NB4 (cell line): ENCODE data around the gene ARID1B.
"Not testable (repeated sequence)": the region's sequence is repeated elsewhere in the genome, so short reads cannot be mapped to it uniquely, and the experiment has no call there.

Source experiments
- DNase-seq: peaks from one replicate; pipeline ENCODE4 v3.0.0; 2010; ENCODE audit warnings: low read depth
- H3K4me3 ChIP-seq: one replicate; pipeline ENCODE4 v1.5.1; 2011; ENCODE audit warnings: mild to moderate bottlenecking, low read depth, low read length, moderate library complexity
- CTCF ChIP-seq: IDR thresholded peaks from one replicate; pipeline ENCODE4 v1.5.1; 2012; ENCODE audit warnings: low read depth, low read length
- MAX ChIP-seq: IDR thresholded peaks from 2 replicates; pipeline ENCODE4 v1.6.1; 2011; ENCODE audit warnings: low read depth, low read length
- MYC ChIP-seq: IDR thresholded peaks from 2 replicates; pipeline ENCODE4 v1.6.1; 2011; ENCODE audit warnings: low read depth, low read length
- POLR2A ChIP-seq: IDR thresholded peaks from 2 replicates; pipeline ENCODE4 v1.6.1; 2011; ENCODE audit warnings: mild to moderate bottlenecking; ENCODE audit not compliant: insufficient read length; ENCODE audit errors: extremely low read depth

The ARID1B gene

DNA sequence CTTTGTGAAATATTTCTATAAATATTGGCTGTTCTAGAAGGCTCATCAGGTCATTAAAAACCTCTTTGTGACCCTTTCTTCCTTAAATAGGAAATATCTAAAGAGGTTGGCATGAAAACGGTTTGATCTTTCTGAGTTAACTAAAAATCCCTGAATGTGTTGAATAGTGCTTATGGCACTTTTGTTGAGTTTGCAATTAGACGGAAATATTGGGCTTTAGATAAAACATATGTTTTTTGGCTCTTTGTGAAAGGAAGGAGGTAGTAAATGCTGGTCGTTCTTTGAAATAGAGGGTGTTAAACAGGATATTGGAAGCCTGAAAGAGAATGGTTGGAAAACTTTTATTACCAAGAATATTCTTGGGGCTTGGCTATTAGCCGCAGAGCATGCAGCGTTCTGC, 163.0 kb downstream of the ARID1B start:
- no peak for TF ChIP-seq POLR2A
- no peak for TF ChIP-seq MAX
- no peak for TF ChIP-seq MYC
- no peak for TF ChIP-seq CTCF
- no peak overlapping the region for H3K4me3 ChIP-seq
- DNase-seq: no peak

- DNase-seq: peak; percentile 29
- H3K4me3 ChIP-seq: no peak overlapping the region
- TF ChIP-seq MYC (no peak), CTCF (no peak), MAX (no peak), POLR2A (no peak)
These were observed 165.1 kb downstream of the ARID1B start for GRCh38 chr6:156942266-156942665.

GRCh38 chr6:156943166-156943565, 166.0 kb downstream of the ARID1B start:
- no peak for DNase-seq
- no peak overlapping the region for H3K4me3 ChIP-seq
- TF ChIP-seq MYC (no peak), POLR2A (no peak), MAX (no peak), CTCF (no peak)

DNA sequence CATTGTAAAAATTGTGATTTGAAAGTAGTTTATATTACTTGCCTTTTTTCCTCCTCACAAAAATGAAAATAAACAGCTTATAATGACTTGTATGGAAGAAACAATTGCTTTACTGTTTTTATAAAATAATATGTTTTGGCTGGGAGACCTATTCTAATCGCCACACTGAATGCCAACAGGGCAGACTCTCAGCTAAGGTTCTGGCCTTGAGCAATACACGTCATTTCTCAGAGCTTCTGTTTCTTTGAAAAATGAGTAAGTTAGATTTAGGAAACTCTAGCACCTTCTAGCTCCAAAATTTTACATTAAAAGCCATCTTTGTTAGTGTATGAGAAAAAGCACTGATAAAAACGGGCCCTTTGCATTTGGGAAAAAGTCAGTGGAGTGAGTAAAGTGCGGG, 166.6 kb downstream of the ARID1B start:
- no peak for TF ChIP-seq POLR2A
- no peak for TF ChIP-seq CTCF
- no peak for TF ChIP-seq MYC
- no peak for TF ChIP-seq MAX
- DNase-seq: no peak
- H3K4me3 ChIP-seq: no peak overlapping the region

- H3K4me3 ChIP-seq: no peak overlapping the region
- no peak for DNase-seq
- TF ChIP-seq CTCF: no peak
- no peak for TF ChIP-seq MAX
- no peak for TF ChIP-seq POLR2A
- TF ChIP-seq MYC: no peak
These were observed 167.2 kb downstream of the ARID1B start for GRCh38 chr6:156944412-156944811.

GRCh38 chr6:156945789-156946172, 168.6 kb downstream of the ARID1B start:
- not testable (repeated sequence) for DNase-seq, H3K4me3 ChIP-seq
